Colonic mucosa (tissue), 4 donors: ENCODE data around the gene RARRES1. TPM values are rescaled to one million over a fixed set of nuclear protein-coding genes. Genes with fewer than 3 reads are reported as not detected.

Source experiments
- DNase-seq: peaks from one replicate; pipeline ENCODE4 v3.0.0-alpha.2; 2020
- H3K27ac ChIP-seq: fragments of 200-600 bp; one replicate; pipeline ENCODE4 v1.8.0; 2021
- H3K27me3 ChIP-seq: fragments of 200-600 bp; one replicate; pipeline ENCODE4 v1.8.0; 2021
- H3K36me3 ChIP-seq: fragments of 200-600 bp; one replicate; pipeline ENCODE4 v1.8.0; 2021
- H3K4me1 ChIP-seq: fragments of 200-600 bp; one replicate; pipeline ENCODE4 v1.8.0; 2021; ENCODE audit warnings: mild to moderate bottlenecking
- H3K4me3 ChIP-seq: fragments of 200-600 bp; one replicate; pipeline ENCODE4 v1.8.0; 2021
- H3K9ac ChIP-seq, 2 donors: one replicate each; pipeline ENCODE4 v1.7.0; 2013; ENCODE audit warnings: control low read depth in 2 of 2, low read depth in 2 of 2, low read length in 2 of 2
- H3K9me3 ChIP-seq: fragments of 200-600 bp; one replicate; pipeline ENCODE4 v1.8.0; 2021
- CTCF ChIP-seq: fragments of 200-600 bp; IDR thresholded peaks from one replicate; pipeline ENCODE4 v1.8.0; 2022; ENCODE audit warnings: antibody characterized with exemption, mild to moderate bottlenecking
- intact Hi-C: fragments of 100-400 bp; cut with DNase I; formaldehyde crosslinking; loops from one replicate; pipeline ENCODE4 v1.14.1; 2022
- total RNA-seq, 2 donors: library from RNA; stranded (reverse); fragmentation: NEBNext Ultra II Directional in 1 of 2; extraction: Animal tissue kit (Norgen Biotek cat#: 25700) in 1 of 2; gene quantifications; one replicate each; pipeline ENCODE4 v1.2.1, GENCODE V29; 2021
- donor health status: healthy.
- donor health status: DM: no; HTN: no; CAD: no.
- donor health status: DM: no; HTN: no; CAD: no.

Gene RARRES1
- total RNA-seq, 2 donors from 2014 or later = 30.6 to 79.5 TPM

- H3K4me3 ChIP-seq = no peak overlapping the region
These were observed 36.8 kb upstream of the RARRES1 start for GRCh38 chr3:158768881-158769543.

GRCh38 chr3:158768361-158768787 lies 36.1 kb upstream of the RARRES1 start:
- Histone ChIP-seq H3K27ac (peak overlapping the region; percentile 61), H3K4me1 (peaks cover 10% of the 10 kb centered on the region), H3K36me3 (no peaks in the 10 kb centered on the region), H3K9me3 (no peaks in the 10 kb centered on the region), H3K27me3 (no peaks in the 10 kb centered on the region), H3K9ac (peak overlapping the region in 1 of 2 donors; percentile 14), H3K4me3 (no peak overlapping the region)
- intact Hi-C loops = no loop called here
- no peak for TF ChIP-seq CTCF
- DNase-seq = peak; percentile 69

More at GRCh38 chr3:158768881-158769543, 36.8 kb upstream of the RARRES1 start:
- Histone ChIP-seq H3K36me3 (no peaks in the 10 kb centered on the region), H3K9ac (peak overlapping the region in 1 of 2 donors; percentile 14), H3K9me3 (no peaks in the 10 kb centered on the region), H3K27ac (peak overlapping the region; percentile 61), H3K4me1 (peaks cover 10% of the 10 kb centered on the region), H3K27me3 (no peaks in the 10 kb centered on the region)
- intact Hi-C loops = no loop called here
- TF ChIP-seq CTCF = no peak
- peak; percentile 29 for DNase-seq

GRCh38 chr3:158766364-158766763 lies 34.1 kb upstream of the RARRES1 start:
- intact Hi-C loops = no loop called here
- no peak for TF ChIP-seq CTCF

GRCh38 chr3:158765518-158766205 lies 33.4 kb upstream of the RARRES1 start:
- Histone ChIP-seq H3K4me1 (peaks cover 10% of the 10 kb centered on the region), H3K9ac (no peak overlapping the region), H3K27ac (no peak overlapping the region), H3K27me3 (no peaks in the 10 kb centered on the region), H3K36me3 (no peaks in the 10 kb centered on the region), H3K4me3 (no peak overlapping the region), H3K9me3 (no peaks in the 10 kb centered on the region)
- no peak for TF ChIP-seq CTCF
- DNase-seq = no peak
- intact Hi-C loops = no loop called here

More at GRCh38 chr3:158766364-158766763, 34.1 kb upstream of the RARRES1 start:
- Histone ChIP-seq H3K9ac (no peak overlapping the region), H3K27me3 (no peaks in the 10 kb centered on the region), H3K36me3 (no peaks in the 10 kb centered on the region), H3K27ac (no peak overlapping the region), H3K4me1 (peaks cover 10% of the 10 kb centered on the region), H3K4me3 (no peak overlapping the region), H3K9me3 (no peaks in the 10 kb centered on the region)
- no peak for DNase-seq

GRCh38 chr3:158763421-158763820 lies 31.2 kb upstream of the RARRES1 start:
- no peak for DNase-seq
- H3K9me3 ChIP-seq = no peaks in the 10 kb centered on the region
- no peaks in the 10 kb centered on the region for H3K36me3 ChIP-seq
- no peaks in the 10 kb centered on the region for H3K27me3 ChIP-seq
- no peak overlapping the region for H3K27ac ChIP-seq
- H3K4me1 ChIP-seq = peaks cover 6% of the 10 kb centered on the region
- no peak overlapping the region for H3K9ac ChIP-seq
- intact Hi-C loops = no loop called here
- TF ChIP-seq CTCF = no peak
- H3K4me3 ChIP-seq = no peak overlapping the region
